IMR-90 (cell line): ENCODE data around the gene KPNA1. TPM values are rescaled to one million over a fixed set of nuclear protein-coding genes. Genes with fewer than 3 reads are reported as not detected.

Experiments used
- ATAC-seq: fragments of 200-7000 bp; cut with Tn5 transposase; 2 replicates; pipeline ENCODE4 v1.9.1; 2020; ENCODE audit warnings: low read depth, mild to moderate bottlenecking, moderate library complexity
- BruUV-seq: library from RNA; stranded (reverse); fragments of 400-500 nt; replicated peaks from 2 replicates; lab custom pipeline; 2021; lab: Mats Ljungman, UMichigan
- CTCF ChIA-PET: fragments of 300-600 bp; formaldehyde crosslinking; extraction: SDS; loops from one replicate; lab custom pipeline; 2021; ENCODE audit warnings: antibody characterized with exemption; lab: Yijun Ruan, JAX
- POLR2A ChIA-PET: fragments of 300-600 bp; sonication (Branson Sonifier 250); formaldehyde crosslinking; loops from one replicate; lab custom pipeline; 2022; ENCODE audit warnings: antibody characterized with exemption; ENCODE audit not compliant: unreplicated experiment; lab: Charles Lee
- DNase-seq: peaks from one replicate; pipeline ENCODE4 v3.0.0; 2013
- H2AFZ ChIP-seq: replicated peaks from 2 replicates; pipeline ENCODE3; 2013; ENCODE audit warnings: low read length, mild to moderate bottlenecking; ENCODE audit not compliant: poor library complexity
- H2AK5ac ChIP-seq: 2 replicates; pipeline ENCODE4 v1.6.1; 2013; ENCODE audit warnings: low read depth, low read length, inconsistent platforms
- H2AK9ac ChIP-seq: replicated peaks from 2 replicates; pipeline ENCODE3; 2013; ENCODE audit warnings: mild to moderate bottlenecking, low read depth, low read length, moderate library complexity; ENCODE audit not compliant: poor library complexity
- H2BK120ac ChIP-seq: 2 replicates; pipeline ENCODE4 v1.6.1; 2013; ENCODE audit warnings: low read depth, low read length, inconsistent platforms
- H2BK15ac ChIP-seq: 3 replicates; pipeline ENCODE4 v1.6.1; 2013; ENCODE audit warnings: low read depth, low read length, inconsistent platforms
- H2BK20ac ChIP-seq: 2 replicates; pipeline ENCODE4 v1.6.1; 2013; ENCODE audit warnings: low read depth, mild to moderate bottlenecking, inconsistent platforms, low read length, moderate library complexity
- H2BK5ac ChIP-seq: 2 replicates; pipeline ENCODE4 v1.6.1; 2013; ENCODE audit warnings: mild to moderate bottlenecking, low read depth, low read length, inconsistent platforms; ENCODE audit not compliant: poor library complexity, severe bottlenecking
- H3K14ac ChIP-seq: replicated peaks from 2 replicates; pipeline ENCODE4 v1.6.1; 2013; ENCODE audit warnings: low read depth, low read length, inconsistent platforms
- H3K18ac ChIP-seq: 2 replicates; pipeline ENCODE4 v1.6.1; 2013; ENCODE audit warnings: low read depth, low read length, control low read depth
- H3K23ac ChIP-seq: 2 replicates; pipeline ENCODE4 v1.6.1; 2013; ENCODE audit warnings: low read depth, low read length, inconsistent platforms
- H3K27ac ChIP-seq: 2 replicates; pipeline ENCODE4 v1.5.1; 2013; ENCODE audit warnings: mild to moderate bottlenecking, control low read depth, low read length; ENCODE audit not compliant: insufficient read depth
- H3K27me3 ChIP-seq: 2 replicates; pipeline ENCODE4 v1.6.1; 2013; ENCODE audit warnings: low read length; ENCODE audit not compliant: control insufficient read depth, insufficient read depth
- H3K36me3 ChIP-seq: 2 replicates; pipeline ENCODE4 v1.6.1; 2013; ENCODE audit warnings: low read length, mixed read lengths; ENCODE audit not compliant: control insufficient read depth, insufficient read depth
- H3K4ac ChIP-seq: 2 replicates; pipeline ENCODE4 v1.6.1; 2013; ENCODE audit warnings: low read depth, low read length, inconsistent platforms
- H3K4me1 ChIP-seq: 2 replicates; pipeline ENCODE4 v1.6.1; 2013; ENCODE audit warnings: low read length, mixed read lengths; ENCODE audit not compliant: control insufficient read depth, insufficient read depth
- H3K4me2 ChIP-seq: 2 replicates; pipeline ENCODE4 v1.6.1; 2013; ENCODE audit warnings: low read depth, mild to moderate bottlenecking, control low read depth, low read length, moderate library complexity
- H3K4me3 ChIP-seq: 2 replicates; pipeline ENCODE4 v1.5.1; 2013; ENCODE audit warnings: low read depth, mild to moderate bottlenecking, control low read depth, low read length, moderate library complexity; ENCODE audit not compliant: insufficient read depth
- H3K56ac ChIP-seq: 2 replicates; pipeline ENCODE4 v1.6.1; 2013; ENCODE audit warnings: low read length, inconsistent platforms; ENCODE audit not compliant: insufficient read depth; ENCODE audit errors: extremely low read depth
- H3K79me1 ChIP-seq, 2 experiments: 2 replicates each; pipeline ENCODE4 v1.6.1; 2013; ENCODE audit warnings: low read length in 2 of 2, inconsistent platforms in 1 of 2, low read depth in 1 of 2
- H3K9ac ChIP-seq: 2 replicates; pipeline ENCODE4 v1.6.1; 2013; ENCODE audit warnings: low read depth, low read length, control low read depth
- H3K9me1 ChIP-seq: 2 replicates; pipeline ENCODE4 v1.6.1; 2013; ENCODE audit warnings: low read length, inconsistent platforms; ENCODE audit not compliant: insufficient read depth
- H3K9me3 ChIP-seq: 2 replicates; pipeline ENCODE4 v1.6.1; 2013; ENCODE audit warnings: low read length; ENCODE audit not compliant: control insufficient read depth, insufficient read depth
- H4K20me1 ChIP-seq: 2 replicates; pipeline ENCODE4 v1.6.1; 2013; ENCODE audit warnings: low read length, inconsistent platforms; ENCODE audit not compliant: insufficient read depth
- H4K5ac ChIP-seq: 2 replicates; pipeline ENCODE4 v1.6.1; 2013; ENCODE audit warnings: mild to moderate bottlenecking, low read depth, low read length, control low read depth
- H4K8ac ChIP-seq, 2 experiments: 2 replicates each; pipeline ENCODE4 v1.6.1; 2013; ENCODE audit warnings: low read depth in 2 of 2, low read length in 2 of 2, control low read depth in 1 of 2, inconsistent platforms in 1 of 2
- H4K91ac ChIP-seq: 2 replicates; pipeline ENCODE4 v1.6.1; 2013; ENCODE audit warnings: low read depth, low read length, inconsistent platforms; ENCODE audit not compliant: insufficient read depth
- BHLHE40 ChIP-seq: fragments of 150-350 bp; IDR thresholded peaks from 2 replicates; pipeline ENCODE4 v1.6.1; 2016; ENCODE audit warnings: mild to moderate bottlenecking, low read depth, low read length
- CEBPB ChIP-seq: IDR thresholded peaks from 2 replicates; pipeline ENCODE4 v1.6.1; 2012; ENCODE audit warnings: low read depth, low read length, improper control_type of control experiment
- CHD1 ChIP-seq: IDR thresholded peaks from 2 replicates; pipeline ENCODE4 v1.6.1; 2012; ENCODE audit warnings: low read depth, low read length, improper control_type of control experiment
- CTCF ChIP-seq: conservative IDR thresholded peaks from 2 replicates; pipeline ENCODE4 v1.5.1; 2012; ENCODE audit warnings: mild to moderate bottlenecking, low read depth, low read length, improper control_type of control experiment
- ELK1 ChIP-seq: fragments of 150-350 bp; IDR thresholded peaks from 2 replicates; pipeline ENCODE4 v1.6.1; 2016; ENCODE audit warnings: low read depth, mild to moderate bottlenecking, low read length, moderate library complexity, borderline replicate concordance
- FOS ChIP-seq: fragments of 150-350 bp; IDR thresholded peaks from 2 replicates; pipeline ENCODE4 v1.6.1; 2016; ENCODE audit warnings: low read depth, low read length
- MAFK ChIP-seq: IDR thresholded peaks from 2 replicates; pipeline ENCODE4 v1.6.1; 2012; ENCODE audit warnings: low read depth, low read length, improper control_type of control experiment
- MAZ ChIP-seq: IDR thresholded peaks from 2 replicates; pipeline ENCODE4 v1.6.1; 2012; ENCODE audit warnings: low read depth, mild to moderate bottlenecking, low read length, improper control_type of control experiment, moderate library complexity, borderline replicate concordance
- MXI1 ChIP-seq: IDR thresholded peaks from 2 replicates; pipeline ENCODE4 v1.6.1; 2012; ENCODE audit warnings: low read depth, mild to moderate bottlenecking, low read length, moderate library complexity, borderline replicate concordance
- NFE2L2 ChIP-seq: fragments of 150-350 bp; IDR thresholded peaks from 2 replicates; pipeline ENCODE4 v1.6.1; 2016; ENCODE audit warnings: low read depth, mild to moderate bottlenecking, low read length
- POLR2A ChIP-seq: IDR thresholded peaks from 2 replicates; pipeline ENCODE4 v1.6.1; 2012; ENCODE audit warnings: mild to moderate bottlenecking, low read depth, low read length
- RAD21 ChIP-seq: IDR thresholded peaks from 2 replicates; pipeline ENCODE4 v1.6.1; 2012; ENCODE audit warnings: low read length, improper control_type of control experiment
- RCOR1 ChIP-seq: IDR thresholded peaks from 2 replicates; pipeline ENCODE4 v1.6.1; 2012; ENCODE audit warnings: mild to moderate bottlenecking, low read length, improper control_type of control experiment; ENCODE audit not compliant: insufficient replicate concordance
- RFX5 ChIP-seq: IDR thresholded peaks from 2 replicates; pipeline ENCODE4 v1.8.0; 2012; ENCODE audit warnings: low read depth, mild to moderate bottlenecking, low read length, moderate library complexity
- SMC3 ChIP-seq: fragments of 150-350 bp; IDR thresholded peaks from 2 replicates; pipeline ENCODE4 v1.6.1; 2016; ENCODE audit warnings: low read depth, mild to moderate bottlenecking, antibody characterized with exemption, low read length, moderate library complexity
- WGBS, 2 experiments: methylation state at CpG; one replicate each; pipeline versions ENCODE4 v1.1.5 to v1.1.7; 2013; ENCODE audit warnings: missing lambda C conversion rate in 2 of 2; ENCODE audit not compliant: insufficient read length in 1 of 2; ENCODE audit errors: extremely low coverage in 2 of 2; 5-methylcytosine and 5-hydroxymethylcytosine counted together
- dilution Hi-C: fragments of 300-500 bp; cut with HindIII; formaldehyde crosslinking; loops from one replicate; pipeline ENCODE4 v1.14.3; 2018; ENCODE audit warnings: low sequenced_read_pairs; ENCODE audit not compliant: unreplicated experiment
- in situ Hi-C: fragments of 300-500 bp; cut with MboI; formaldehyde crosslinking; loops from 3 replicates; pipeline ENCODE4 v1.14.3; 2019; ENCODE audit warnings: low sequenced_read_pairs, inconsistent platforms, mixed read lengths
- intact Hi-C: fragments of 100-400 bp; cut with micrococcal nuclease; formaldehyde crosslinking; loops from 2 replicates; pipeline ENCODE4 v1.10.0; 2022
- polyA plus RNA-seq, 3 experiments: library from polyadenylated mRNA; depleted of rRNA; stranded (reverse); fragments of >200 nt; gene quantifications; 2 replicates each; pipeline ENCODE4 v1.2.3, GENCODE V29; 2012; ENCODE audit warnings: low replicate concordance in 1 of 3
- total RNA-seq: library from RNA; depleted of rRNA; stranded (reverse); fragments of >200 nt; gene quantifications from 2 replicates; pipeline ENCODE4 v1.2.3, GENCODE V29; 2012
- TF ChIP-seq, protein P1 (sequence below): fragments of 150-350 bp; IDR thresholded peaks from 2 replicates; pipeline ENCODE4 v1.6.1; 2017; ENCODE audit warnings: mild to moderate bottlenecking, antibody characterized with exemption, low read length, low read depth

The KPNA1 gene
- total and polyA plus RNA-seq, 2 of the 4 experiments (the other 2 are of a cell fraction), result 30.6 to 112 TPM

GRCh38 chr3:122496508-122496907, 18.2 kb downstream of the KPNA1 start:
- Histone ChIP-seq H3K14ac (peak overlapping the region; percentile 55), H3K36me3 (peaks cover 3% of the 10 kb centered on the region), H2BK15ac (0 out of 3 replicates have a peak overlapping the region, but pooled peaks have one; percentile 52), H3K9ac (no peak overlapping the region), H2BK120ac (peak overlapping the region; percentile 86), H3K9me1 (peaks cover 10% of the 10 kb centered on the region; the same call in 1 of the 2 replicates), H2AK5ac (no peak overlapping the region), H3K4me2 (no peak overlapping the region; the same call in 1 of the 2 replicates), H2AK9ac (no peak overlapping the region), H4K5ac (peak overlapping the region; percentile 44; the same call in 1 of the 2 replicates), H2AFZ (no peak overlapping the region), H4K8ac (peak overlapping the region in 1 of 2 experiments; percentile 86; a peak in 2 of 4 replicates), H3K4me1 (peaks cover 5% of the 10 kb centered on the region; the same call in 1 of the 2 replicates), H3K27ac (peak overlapping the region; percentile 44; the same call in 1 of the 2 replicates), H3K9me3 (no peaks in the 10 kb centered on the region), H3K4me3 (no peak overlapping the region), H4K91ac (peak overlapping the region; percentile 72; the same call in 1 of the 2 replicates), H2BK20ac (peak overlapping the region; percentile 47; the same call in 1 of the 2 replicates), H2BK5ac (peak overlapping the region; percentile 88), H3K4ac (peak overlapping the region; percentile 68; the same call in 1 of the 2 replicates), H3K18ac (peak overlapping the region; percentile 54), H3K27me3 (no peaks in the 10 kb centered on the region), H3K23ac (peak overlapping the region; percentile 65; the same call in 1 of the 2 replicates), H4K20me1 (peaks cover 42% of the 10 kb centered on the region), H3K56ac (no peak overlapping the region), H3K79me1 (peaks cover 22 to 63% of the 10 kb centered on the region in 2 experiments)
- CTCF ChIA-PET, result no interaction called here
- BruUV-seq, result no TSS peak
- POLR2A ChIA-PET, result no interaction called here
- ATAC-seq (no peak), DNase-seq (no peak)
- in situ Hi-C loops (no loop called here), dilution Hi-C loops (no loop called here), intact Hi-C loops (no loop called here)
- WGBS, 2 experiments, result no CpG with 5 or more reads among the region's 2 CpGs
- TF ChIP-seq CTCF (no peak), CHD1 (no peak), RAD21 (no peak), BHLHE40 (no peak), ELK1 (no peak), NFE2L2 (no peak), SMC3 (no peak), CEBPB (no peak), MAFK (no peak), FOS (no peak), MXI1 (no peak), RCOR1 (no peak), POLR2A (no peak), MAZ (no peak), RFX5 (no peak)
- TF ChIP-seq, protein P1, sequence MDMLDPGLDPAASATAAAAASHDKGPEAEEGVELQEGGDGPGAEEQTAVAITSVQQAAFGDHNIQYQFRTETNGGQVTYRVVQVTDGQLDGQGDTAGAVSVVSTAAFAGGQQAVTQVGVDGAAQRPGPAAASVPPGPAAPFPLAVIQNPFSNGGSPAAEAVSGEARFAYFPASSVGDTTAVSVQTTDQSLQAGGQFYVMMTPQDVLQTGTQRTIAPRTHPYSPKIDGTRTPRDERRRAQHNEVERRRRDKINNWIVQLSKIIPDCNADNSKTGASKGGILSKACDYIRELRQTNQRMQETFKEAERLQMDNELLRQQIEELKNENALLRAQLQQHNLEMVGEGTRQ, result no peak
